ENCODE results near the gene TEX30.

TEX30 gene

DNA sequence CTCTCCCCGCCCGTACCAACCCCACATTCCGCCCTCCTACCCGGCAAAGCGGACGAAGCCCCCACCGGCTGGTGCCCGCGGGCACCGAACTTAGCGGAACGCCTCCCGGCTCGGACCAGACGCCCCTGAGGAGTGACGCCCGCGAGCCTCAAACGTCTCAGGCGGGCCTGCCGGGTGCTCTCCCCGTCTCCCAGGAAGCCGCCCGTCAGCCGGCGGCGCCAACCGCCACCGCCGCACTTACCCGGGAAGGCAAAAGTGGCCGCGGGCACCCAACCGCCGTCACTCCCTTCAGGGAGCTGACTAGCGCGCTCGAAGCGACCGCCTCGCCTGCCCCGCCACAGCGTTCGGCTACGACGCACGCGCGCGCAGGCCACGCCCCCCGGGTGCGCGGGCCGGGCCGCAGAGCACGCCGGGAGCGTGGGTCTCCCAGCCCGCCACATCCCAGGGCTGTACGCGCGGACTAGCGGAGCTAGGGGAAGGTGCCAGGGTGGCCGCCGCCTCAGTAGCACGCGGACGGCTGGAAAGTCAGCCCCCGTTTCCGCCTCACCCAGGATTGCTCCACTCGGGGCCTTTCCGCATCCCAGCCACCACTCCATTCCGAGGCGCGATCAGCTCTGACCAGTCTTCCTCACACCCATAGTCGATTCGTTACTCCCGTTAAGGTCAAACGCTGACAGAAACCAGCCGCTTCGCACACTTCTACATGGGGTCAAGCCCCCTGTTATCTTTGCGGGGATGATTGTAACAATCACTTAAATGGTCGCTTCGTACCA lies at the start of gene TEX30:
TSS of gene TEX30 (minus strand) at position 346 of the 773 bp plus-strand sequence. CDS start 3,760 bp downstream, outside the sequence.
- peak; percentile 91 for DNase-seq (ENCODE audit: low spot score)
- in situ Hi-C loops (cut with MboI; ENCODE audit: low pct_unique_long_range_greater_than_20kb, low sequenced_read_pairs, unreplicated experiment), result no loop called here
- TF ChIP-seq, protein P1, sequence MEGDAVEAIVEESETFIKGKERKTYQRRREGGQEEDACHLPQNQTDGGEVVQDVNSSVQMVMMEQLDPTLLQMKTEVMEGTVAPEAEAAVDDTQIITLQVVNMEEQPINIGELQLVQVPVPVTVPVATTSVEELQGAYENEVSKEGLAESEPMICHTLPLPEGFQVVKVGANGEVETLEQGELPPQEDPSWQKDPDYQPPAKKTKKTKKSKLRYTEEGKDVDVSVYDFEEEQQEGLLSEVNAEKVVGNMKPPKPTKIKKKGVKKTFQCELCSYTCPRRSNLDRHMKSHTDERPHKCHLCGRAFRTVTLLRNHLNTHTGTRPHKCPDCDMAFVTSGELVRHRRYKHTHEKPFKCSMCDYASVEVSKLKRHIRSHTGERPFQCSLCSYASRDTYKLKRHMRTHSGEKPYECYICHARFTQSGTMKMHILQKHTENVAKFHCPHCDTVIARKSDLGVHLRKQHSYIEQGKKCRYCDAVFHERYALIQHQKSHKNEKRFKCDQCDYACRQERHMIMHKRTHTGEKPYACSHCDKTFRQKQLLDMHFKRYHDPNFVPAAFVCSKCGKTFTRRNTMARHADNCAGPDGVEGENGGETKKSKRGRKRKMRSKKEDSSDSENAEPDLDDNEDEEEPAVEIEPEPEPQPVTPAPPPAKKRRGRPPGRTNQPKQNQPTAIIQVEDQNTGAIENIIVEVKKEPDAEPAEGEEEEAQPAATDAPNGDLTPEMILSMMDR (IDR thresholded peaks at IDR 0.05; ENCODE audit: extremely low read depth, insufficient read depth, missing control alignments), result no peak

DNA sequence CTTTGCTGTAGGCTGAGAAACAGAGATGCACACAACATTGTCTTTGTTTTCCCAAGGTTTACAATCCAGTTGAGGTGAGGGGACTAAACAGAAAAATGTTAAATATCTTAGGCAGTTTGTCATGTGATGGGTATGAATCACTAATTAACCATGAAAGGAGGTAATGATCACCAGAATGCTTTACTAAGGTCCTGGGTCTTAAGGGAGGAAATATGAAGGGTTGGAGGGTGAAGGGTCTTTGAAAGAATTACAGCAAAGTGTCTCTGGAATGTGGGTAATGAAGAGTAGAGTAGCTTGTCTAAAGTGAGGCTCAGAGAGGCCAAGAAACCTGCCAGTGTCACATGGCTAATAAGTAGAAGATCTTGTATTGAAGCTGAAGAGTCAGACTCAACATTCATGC lies 44.3 kb upstream of the TEX30 start:
- TF ChIP-seq, protein P1 (IDR thresholded peaks at IDR 0.05; ENCODE audit: extremely low read depth, insufficient read depth, missing control alignments), result no peak
- no peak for DNase-seq (ENCODE audit: low spot score)
- in situ Hi-C loops (cut with MboI; ENCODE audit: low pct_unique_long_range_greater_than_20kb, low sequenced_read_pairs, unreplicated experiment), result no loop called here

DNA sequence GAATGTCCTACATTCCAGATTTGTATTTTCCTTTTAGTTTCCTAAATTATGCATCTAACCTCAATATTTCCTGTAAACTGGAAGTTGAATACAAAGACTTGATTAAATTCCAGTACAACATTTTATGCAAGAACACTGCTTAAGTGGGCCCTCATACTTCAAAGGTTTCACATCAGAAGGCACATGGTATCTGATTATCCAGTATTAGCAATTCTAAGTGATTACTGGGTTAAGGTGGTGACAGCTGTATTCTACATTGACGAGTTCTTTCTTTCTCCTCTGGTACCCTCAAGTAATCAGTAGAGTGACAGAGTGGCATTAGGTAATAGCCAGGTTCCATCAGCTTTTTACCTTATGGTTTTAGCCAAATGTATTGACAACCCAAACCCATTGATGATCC lies 43.7 kb upstream of the TEX30 start:
- no peak for DNase-seq (ENCODE audit: low spot score)
- TF ChIP-seq, protein P1 (IDR thresholded peaks at IDR 0.05; ENCODE audit: extremely low read depth, insufficient read depth, missing control alignments), result no peak
- in situ Hi-C loops (cut with MboI; ENCODE audit: low pct_unique_long_range_greater_than_20kb, low sequenced_read_pairs, unreplicated experiment), result no loop called here

DNA sequence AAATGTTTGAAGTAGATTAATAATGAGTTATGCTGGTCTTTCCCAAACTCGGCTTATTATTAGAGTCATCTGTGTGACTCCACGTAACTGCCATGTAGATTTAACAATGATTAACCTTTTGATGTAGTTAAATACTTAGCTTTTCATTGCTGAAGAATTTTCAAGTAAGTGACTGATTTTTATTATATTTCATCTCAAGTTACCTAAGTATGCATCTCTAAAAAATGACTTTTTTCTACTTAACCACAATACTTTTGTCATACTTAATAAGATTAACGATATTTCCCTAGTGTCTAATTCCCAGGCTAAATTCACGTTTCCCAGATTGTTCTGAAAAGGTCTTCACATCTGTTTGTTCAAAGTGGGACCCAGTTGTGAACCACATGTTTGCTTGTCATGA lies 43.1 kb upstream of the TEX30 start:
- no peak for DNase-seq (ENCODE audit: low spot score)
- TF ChIP-seq, protein P1 (IDR thresholded peaks at IDR 0.05; ENCODE audit: extremely low read depth, insufficient read depth, missing control alignments), result no peak
- in situ Hi-C loops (cut with MboI; ENCODE audit: low pct_unique_long_range_greater_than_20kb, low sequenced_read_pairs, unreplicated experiment), result no loop called here

DNA sequence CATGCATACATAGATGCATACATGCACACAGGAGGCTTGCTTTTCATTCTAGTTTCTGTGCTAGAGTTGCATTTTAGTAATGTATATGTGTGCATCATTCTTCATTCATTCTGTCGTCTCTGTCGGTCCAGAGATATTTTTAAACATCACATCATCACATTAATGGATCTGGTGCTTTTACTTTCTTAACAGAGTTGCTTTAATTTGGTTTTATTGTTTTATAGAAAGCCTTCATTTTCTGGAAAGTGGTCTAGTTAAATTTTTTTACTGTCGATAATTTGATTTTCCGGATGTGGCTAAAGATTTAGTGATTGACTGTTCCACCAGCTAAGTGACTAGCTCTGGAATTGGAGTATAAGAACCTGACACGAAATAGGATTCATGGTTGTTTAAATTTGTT lies 42.2 kb upstream of the TEX30 start:
- TF ChIP-seq, protein P1 (IDR thresholded peaks at IDR 0.05; ENCODE audit: extremely low read depth, insufficient read depth, missing control alignments), result no peak
- no peak for DNase-seq (ENCODE audit: low spot score)
- in situ Hi-C loops (cut with MboI; ENCODE audit: low pct_unique_long_range_greater_than_20kb, low sequenced_read_pairs, unreplicated experiment), result no loop called here

DNA sequence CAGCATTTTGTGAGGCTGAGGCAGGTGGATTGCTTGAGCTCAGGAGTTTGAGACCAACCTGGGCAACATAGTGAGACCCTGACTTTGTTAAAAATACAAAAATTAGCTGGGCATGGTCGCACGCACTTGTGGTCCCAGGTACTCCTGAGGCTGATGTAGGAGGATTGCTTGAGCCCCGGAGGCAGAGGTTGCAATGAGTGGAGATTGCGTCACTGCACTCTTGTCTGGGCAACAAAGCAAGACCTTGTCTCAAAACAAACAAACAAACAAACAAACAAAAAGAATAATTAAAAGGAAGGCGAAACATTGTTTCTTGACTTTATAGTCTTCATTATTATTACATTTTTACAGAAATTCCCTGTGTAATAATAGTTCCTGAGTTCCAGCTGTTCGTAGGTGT lies 41.2 kb upstream of the TEX30 start:
- in situ Hi-C loops (cut with MboI; ENCODE audit: low pct_unique_long_range_greater_than_20kb, low sequenced_read_pairs, unreplicated experiment), result no loop called here
- TF ChIP-seq, protein P1 (IDR thresholded peaks at IDR 0.05; ENCODE audit: extremely low read depth, insufficient read depth, missing control alignments), result no peak
- no peak for DNase-seq (ENCODE audit: low spot score)

All from GM13977 (cell line).